SK-N-MC (cell line): Measurements from ENCODE around the gene JCHAIN.

ENCODE experiments used
- EZH2 ChIP-seq: fragments of 200-600 bp; sonication (generic); IDR thresholded peaks from one replicate; pipeline ENCODE4 v1.6.1; 2017; ENCODE audit warnings: antibody characterized with exemption
- FOXP2 ChIP-seq: optimal IDR thresholded peaks from 2 replicates; pipeline ENCODE3; 2011; ENCODE audit warnings: mild to moderate bottlenecking, moderate library complexity; ENCODE audit not compliant: insufficient read depth; ENCODE audit errors: extremely low read length, control extremely low read depth
- POLR2AphosphoS5 ChIP-seq: IDR thresholded peaks from 2 replicates; pipeline ENCODE4 v1.6.1; 2012; ENCODE audit warnings: mild to moderate bottlenecking, low read depth, low read length, borderline replicate concordance

DNA sequence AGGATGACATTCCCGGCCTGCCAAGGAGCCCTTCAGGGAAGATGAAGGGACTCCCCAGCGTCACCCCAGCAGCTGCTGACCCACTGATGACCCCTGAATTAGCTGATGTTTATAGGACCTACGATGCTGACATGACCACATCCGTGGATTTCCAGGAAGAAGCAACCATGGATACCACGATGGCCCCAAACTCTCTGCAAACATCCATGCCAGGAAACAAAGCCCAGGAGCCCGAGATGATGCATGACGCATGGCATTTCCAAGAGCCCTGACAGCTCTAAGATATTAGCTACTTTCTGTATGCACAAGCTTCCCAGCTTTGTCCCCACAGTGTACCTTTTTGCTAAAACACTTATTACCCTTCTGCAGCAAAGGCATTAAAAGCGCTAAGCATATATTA lies 59.8 kb downstream of the JCHAIN start:
- no peak for TF ChIP-seq EZH2
- no peak for TF ChIP-seq POLR2AphosphoS5
- no peak for TF ChIP-seq FOXP2
